A673 (cell line): ENCODE measurements around the gene KRT23. TPM values are rescaled to one million over a fixed set of nuclear protein-coding genes. Genes with fewer than 3 reads are reported as not detected.

ENCODE experiments used
- BruUV-seq: library from RNA; stranded (reverse); fragments of 400-500 nt; replicated peaks from 2 replicates; lab custom pipeline; 2021; lab: Mats Ljungman, UMichigan
- CTCF ChIA-PET: fragments of 300-600 bp; sonication (Branson Sonifier 250); formaldehyde crosslinking; loops from one replicate; lab custom pipeline; 2022; ENCODE audit warnings: antibody characterized with exemption; lab: Charles Lee
- POLR2A ChIA-PET: fragments of 300-600 bp; sonication (Branson Sonifier 250); formaldehyde crosslinking; loops from one replicate; lab custom pipeline; 2022; ENCODE audit warnings: antibody characterized with exemption; ENCODE audit not compliant: low non-redundant PET; lab: Charles Lee
- DNase-seq: peaks from one replicate; pipeline ENCODE4 v3.0.0-alpha.2; 2015; ENCODE audit warnings: low spot score
- H3K27ac ChIP-seq: fragments of 200-600 bp; sonication (generic); 2 replicates; pipeline ENCODE4 v1.5.1; 2016; ENCODE audit warnings: mixed run types, low read depth, mild to moderate bottlenecking, mixed read lengths, antibody characterized with exemption, low read length; ENCODE audit not compliant: poor library complexity, severe bottlenecking
- H3K27me3 ChIP-seq: fragments of 200-600 bp; sonication (generic); replicated peaks from 2 replicates; pipeline ENCODE4 v1.6.1; 2017; ENCODE audit warnings: mixed run types, low read depth, mild to moderate bottlenecking, mixed read lengths, antibody characterized with exemption, low read length; ENCODE audit not compliant: insufficient read depth, poor library complexity
- H3K36me3 ChIP-seq: fragments of 200-600 bp; sonication (generic); 2 replicates; pipeline ENCODE4 v1.6.1; 2016; ENCODE audit warnings: mixed run types, mild to moderate bottlenecking, mixed read lengths, antibody characterized with exemption, low read length; ENCODE audit not compliant: insufficient read depth, poor library complexity, severe bottlenecking
- H3K4me1 ChIP-seq: fragments of 200-600 bp; sonication (generic); 2 replicates; pipeline ENCODE4 v1.6.1; 2017; ENCODE audit warnings: mixed run types, mild to moderate bottlenecking, mixed read lengths, antibody characterized with exemption, low read length; ENCODE audit not compliant: insufficient read depth, poor library complexity, severe bottlenecking
- H3K4me3 ChIP-seq: fragments of 200-600 bp; sonication (generic); 2 replicates; pipeline ENCODE4 v1.5.1; 2016; ENCODE audit warnings: low read depth, mixed run types, mild to moderate bottlenecking, mixed read lengths, low read length; ENCODE audit not compliant: poor library complexity, severe bottlenecking
- H3K9me3 ChIP-seq: fragments of 200-600 bp; sonication (generic); 2 replicates; pipeline ENCODE4 v1.6.1; 2016; ENCODE audit warnings: mixed run types, low read depth, mild to moderate bottlenecking, mixed read lengths, antibody characterized with exemption, low read length; ENCODE audit not compliant: poor library complexity, severe bottlenecking
- CTCF ChIP-seq: fragments of 300-800, 200-600 bp; sonication (generic); conservative IDR thresholded peaks from 2 replicates; pipeline ENCODE4 v1.5.1; 2017; ENCODE audit warnings: low read depth, mild to moderate bottlenecking, antibody characterized with exemption, low read length, moderate library complexity, mixed read lengths
- EZH2 ChIP-seq: fragments of 200-600 bp; sonication (generic); IDR thresholded peaks from 2 replicates; pipeline ENCODE4 v1.6.1; 2017; ENCODE audit warnings: borderline replicate concordance, low read depth, mild to moderate bottlenecking, mixed read lengths, antibody characterized with exemption, low read length; ENCODE audit not compliant: poor library complexity, severe bottlenecking
- intact Hi-C: fragments of 100-400 bp; cut with micrococcal nuclease; formaldehyde crosslinking; loops from one replicate; pipeline ENCODE4 v1.10.0; 2022; ENCODE audit not compliant: unreplicated experiment
- total RNA-seq: library from RNA; stranded (reverse); gene quantifications from 2 replicates; pipeline ENCODE4 v1.2.3, GENCODE V29; 2021

The KRT23 gene
- total RNA-seq, 1 experiment from 2014 or later, result not detected

GRCh38 chr17:40952661-40953060 is 15.2 kb upstream of the KRT23 start:
- BruUV-seq, result no TSS peak
- peaks cover 15% of the 10 kb centered on the region for H3K4me1 ChIP-seq
- H3K4me3 ChIP-seq, result no peak overlapping the region
- no peaks in the 10 kb centered on the region for H3K36me3 ChIP-seq
- DNase-seq, result peak; percentile 54
- TF ChIP-seq CTCF, result no peak
- no peak for TF ChIP-seq EZH2
- no peaks in the 10 kb centered on the region for H3K27me3 ChIP-seq
- ChIA-PET POLR2A (no interaction called here), CTCF (no interaction called here)
- no peaks in the 10 kb centered on the region for H3K9me3 ChIP-seq
- intact Hi-C loops, result no loop called here
- H3K27ac ChIP-seq, result no peak overlapping the region

DNA sequence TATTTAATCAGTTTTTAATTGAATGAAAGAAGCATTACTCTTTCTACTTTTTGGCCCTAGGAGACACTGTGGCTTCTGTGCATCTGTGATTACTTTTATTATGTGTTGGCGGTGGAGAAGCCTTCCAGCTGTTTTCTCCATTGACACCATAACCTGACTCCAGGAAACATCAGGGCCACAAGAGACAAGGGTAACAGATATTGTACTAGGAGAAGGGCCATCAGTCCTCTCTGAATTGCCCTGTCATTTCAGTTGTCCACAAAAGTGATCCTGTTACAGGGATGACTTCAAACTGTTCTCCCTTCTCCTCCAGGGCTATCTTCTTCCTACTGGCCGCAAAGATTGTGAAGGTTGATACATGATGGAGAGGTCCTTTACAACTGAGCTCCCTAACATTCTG is 14.7 kb upstream of the KRT23 start:
- Histone ChIP-seq H3K36me3 (no peaks in the 10 kb centered on the region), H3K27me3 (no peaks in the 10 kb centered on the region), H3K4me3 (no peak overlapping the region), H3K9me3 (no peaks in the 10 kb centered on the region), H3K4me1 (peaks cover 15% of the 10 kb centered on the region), H3K27ac (no peak overlapping the region)
- TF ChIP-seq EZH2, result no peak
- TF ChIP-seq CTCF, result no peak
- ChIA-PET POLR2A (no interaction called here), CTCF (no interaction called here)
- no TSS peak for BruUV-seq
- DNase-seq, result no peak
- intact Hi-C loops, result no loop called here

- no peak overlapping the region for H3K27ac ChIP-seq
- peaks cover 15% of the 10 kb centered on the region for H3K4me1 ChIP-seq
- H3K9me3 ChIP-seq, result no peaks in the 10 kb centered on the region
- intact Hi-C loops, result no loop called here
- ChIA-PET POLR2A (no interaction called here), CTCF (no interaction called here)
- H3K36me3 ChIP-seq, result no peaks in the 10 kb centered on the region
- peak; percentile 42 for DNase-seq
- H3K4me3 ChIP-seq, result no peak overlapping the region
- no peaks in the 10 kb centered on the region for H3K27me3 ChIP-seq
- no TSS peak for BruUV-seq
- TF ChIP-seq CTCF (no peak), EZH2 (no peak)
Measured at GRCh38 chr17:40951011-40951622, 13.7 kb upstream of the KRT23 start.
